ENCODE results near the gene DCANP1.
A peak's percentile ranks its signal among the peaks of the same experiment; 100 is the strongest.

The DCANP1 gene

DNA sequence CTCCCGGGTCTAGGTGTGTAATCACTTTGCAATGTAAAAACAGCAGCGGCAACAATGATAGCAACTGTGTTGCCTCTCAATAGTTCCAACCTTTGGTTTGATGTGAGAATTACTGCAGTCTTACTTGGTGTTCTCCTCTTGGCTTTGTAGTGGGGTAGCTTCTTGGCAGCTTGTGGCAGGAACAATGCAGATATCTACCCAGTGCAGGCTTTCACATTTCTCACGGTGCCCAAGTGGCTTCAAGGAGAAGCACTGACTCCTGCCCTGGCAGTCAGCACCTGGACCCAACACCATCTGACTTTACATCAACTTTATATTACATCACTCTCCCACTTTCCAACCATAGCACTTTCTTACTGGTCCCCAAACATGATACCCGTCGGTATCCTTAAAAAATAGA lies 33.4 kb upstream of the DCANP1 start:
- no peak for DNase-seq (ENCODE audit: low read depth in 2 of 3, low spot score in 2 of 3)

DNA sequence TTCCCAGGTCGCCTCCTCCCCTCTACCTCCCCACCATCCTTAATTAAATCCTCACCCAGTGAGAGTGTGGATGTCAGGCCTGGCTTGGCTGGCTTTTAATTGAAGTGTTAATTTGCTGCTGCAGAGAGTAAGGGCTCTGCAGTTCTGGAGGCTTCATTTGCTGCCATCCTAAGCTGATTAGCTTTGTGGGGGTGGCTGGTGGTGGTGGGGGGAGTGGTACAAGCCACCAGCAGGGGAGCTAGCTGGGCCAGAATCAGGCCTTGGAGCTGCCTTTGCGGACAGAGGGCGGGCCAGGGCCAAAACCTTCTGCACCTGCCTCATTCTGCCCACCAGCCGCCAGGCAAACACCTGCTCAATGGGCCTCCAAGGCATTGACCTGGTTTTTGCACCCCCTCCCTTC lies 31.8 kb upstream of the DCANP1 start:
- DNase-seq (ENCODE audit: low read depth in 2 of 3, low spot score in 2 of 3): no peak

DNA sequence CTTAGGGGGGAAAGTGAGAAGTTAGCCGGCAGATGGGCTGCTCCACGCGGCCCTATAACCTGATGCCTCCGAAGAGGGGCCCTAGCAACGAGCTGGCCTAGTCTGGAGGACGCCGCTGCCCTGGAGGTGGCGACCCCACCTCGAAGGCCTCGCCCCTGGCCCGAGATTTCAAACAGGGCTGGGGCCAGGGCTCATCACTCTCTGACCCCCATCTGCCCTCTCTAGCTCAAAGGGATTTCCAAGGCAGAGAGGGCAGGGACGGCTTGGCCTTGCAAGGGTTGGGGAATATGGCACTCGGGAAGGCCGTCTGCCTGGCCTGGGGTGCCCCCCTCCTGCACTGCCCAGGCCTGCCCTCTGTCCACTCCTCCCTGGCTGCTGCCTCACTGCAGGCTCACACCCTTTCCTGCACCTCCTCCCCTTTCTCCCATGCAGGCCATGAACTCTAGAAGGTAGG lies 30.5 kb upstream of the DCANP1 start:
- DNase-seq (ENCODE audit: low read depth in 2 of 3, low spot score in 2 of 3): no peak

DNA sequence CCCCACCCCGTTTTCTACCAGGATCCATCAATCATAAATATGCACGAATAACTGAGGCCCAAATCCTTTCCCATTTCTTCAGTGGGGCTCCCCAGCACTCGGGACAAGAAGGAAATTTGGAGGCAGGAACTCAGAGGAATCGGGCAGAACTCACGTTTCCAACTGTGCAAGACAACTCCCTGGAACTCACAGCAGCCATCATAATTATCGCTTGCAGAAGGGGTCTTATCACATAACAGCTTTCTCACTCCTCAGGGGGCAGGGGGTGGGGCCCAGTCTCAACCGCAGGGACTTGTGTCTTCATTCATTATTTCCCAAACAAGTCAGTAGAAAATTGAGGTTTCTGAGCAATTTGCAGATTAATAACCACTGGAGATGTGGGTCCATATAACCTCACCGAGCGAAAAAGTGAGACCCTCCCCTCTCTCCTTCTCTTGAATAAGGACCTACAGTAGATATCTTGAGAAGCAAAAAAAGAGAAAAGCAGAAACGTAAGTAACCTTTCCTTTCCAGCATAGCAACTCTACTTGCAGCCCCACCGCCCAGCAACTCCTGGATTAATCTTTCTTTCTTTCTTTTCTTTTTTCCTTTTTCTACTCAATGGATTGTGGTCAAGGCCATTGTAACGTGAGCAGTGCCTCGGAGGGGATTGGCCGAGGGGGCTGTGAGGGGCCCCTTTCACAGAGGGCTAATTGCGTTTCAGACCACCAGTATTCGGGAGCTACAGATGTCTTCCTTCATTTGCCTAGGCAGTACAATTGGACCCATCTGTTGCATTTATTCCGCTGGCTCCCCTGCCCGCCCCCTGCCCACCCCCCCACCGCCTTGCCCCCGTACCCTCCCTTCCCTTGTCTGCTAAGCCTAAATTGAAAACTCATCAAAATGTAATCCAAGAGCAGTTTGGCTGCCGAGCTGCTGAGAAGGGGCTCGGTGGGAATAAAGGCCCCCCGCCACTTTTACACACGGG lies 29.8 kb upstream of the DCANP1 start:
- no peak for DNase-seq (ENCODE audit: low read depth in 2 of 3, low spot score in 2 of 3)

DNA sequence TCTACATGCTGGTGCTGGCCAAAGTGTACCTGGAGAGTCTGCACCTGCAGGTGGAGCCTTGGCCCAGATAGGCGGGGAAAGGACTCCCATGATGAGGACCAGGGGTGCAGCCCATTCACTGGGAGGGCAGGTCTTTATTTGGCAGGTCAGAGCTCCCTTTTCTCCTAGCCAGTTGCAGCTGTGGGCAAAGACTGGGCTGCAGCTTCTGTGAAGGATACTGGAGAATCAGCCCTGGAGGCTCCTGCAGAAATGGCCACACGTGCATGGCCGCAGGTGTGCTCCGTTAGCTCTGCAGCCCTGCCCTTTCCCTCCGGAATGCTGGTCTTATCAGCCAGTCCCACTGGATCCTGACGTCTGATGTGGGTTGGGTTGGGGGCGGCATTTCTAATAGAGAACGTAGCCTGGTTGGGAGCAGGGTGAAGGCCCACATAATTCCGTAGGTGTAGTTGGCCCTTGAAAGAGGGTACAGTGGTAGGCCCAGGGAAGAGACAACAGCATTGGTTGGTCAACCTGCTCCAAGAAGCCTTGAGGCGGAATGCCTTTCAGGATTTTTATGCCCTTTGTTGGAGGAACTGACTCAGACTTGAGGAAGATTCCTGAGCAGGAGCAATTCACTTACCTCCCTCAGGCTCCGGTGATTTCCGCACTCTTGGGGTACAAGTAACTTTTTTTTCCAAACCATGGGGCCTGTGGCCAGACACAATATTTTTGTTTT lies 27.0 kb upstream of the DCANP1 start:
- no peak for DNase-seq (ENCODE audit: low read depth in 2 of 3, low spot score in 2 of 3)

DNA sequence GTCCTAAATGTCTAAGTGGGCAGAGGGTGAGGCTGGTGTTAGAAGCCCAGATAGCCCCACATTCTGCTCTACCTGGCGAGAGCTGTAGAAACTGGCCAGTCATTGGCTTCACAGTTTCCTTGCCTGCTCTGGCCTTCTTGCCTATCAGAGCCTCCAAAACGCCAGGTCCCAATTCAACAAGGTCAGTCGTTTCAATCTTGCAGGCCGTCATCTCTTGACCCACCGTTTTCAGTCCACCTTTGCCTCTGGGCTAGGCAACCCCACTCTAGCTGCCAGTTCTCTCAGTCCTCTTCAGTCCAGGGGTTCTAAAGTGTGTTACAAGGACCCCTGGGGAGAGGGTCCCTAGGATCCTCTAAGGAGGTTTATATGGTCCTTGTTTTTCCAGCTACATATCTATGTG lies 25.0 kb upstream of the DCANP1 start:
- no peak for DNase-seq (ENCODE audit: low read depth in 2 of 3, low spot score in 2 of 3)

DNA sequence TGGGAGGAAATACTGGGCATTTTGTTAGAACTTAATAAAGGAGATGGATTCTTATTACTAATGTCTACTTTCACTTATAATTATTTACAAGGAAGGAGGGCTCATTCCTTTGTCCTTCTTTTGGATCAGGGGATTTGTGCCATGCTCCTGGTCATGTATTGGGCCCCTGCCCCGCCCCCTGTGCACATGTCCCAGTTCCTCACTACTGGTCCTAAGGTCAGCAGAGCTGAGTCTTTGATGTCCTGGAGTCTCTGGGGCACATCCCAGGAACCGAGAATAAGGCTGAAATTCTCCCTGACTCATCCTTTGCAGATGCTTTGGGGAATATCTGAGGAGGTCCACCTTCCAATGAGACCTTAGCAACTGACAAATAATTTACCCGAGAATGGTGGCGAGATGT lies 24.6 kb upstream of the DCANP1 start:
- no peak for DNase-seq (ENCODE audit: low read depth in 2 of 3, low spot score in 2 of 3)

DNA sequence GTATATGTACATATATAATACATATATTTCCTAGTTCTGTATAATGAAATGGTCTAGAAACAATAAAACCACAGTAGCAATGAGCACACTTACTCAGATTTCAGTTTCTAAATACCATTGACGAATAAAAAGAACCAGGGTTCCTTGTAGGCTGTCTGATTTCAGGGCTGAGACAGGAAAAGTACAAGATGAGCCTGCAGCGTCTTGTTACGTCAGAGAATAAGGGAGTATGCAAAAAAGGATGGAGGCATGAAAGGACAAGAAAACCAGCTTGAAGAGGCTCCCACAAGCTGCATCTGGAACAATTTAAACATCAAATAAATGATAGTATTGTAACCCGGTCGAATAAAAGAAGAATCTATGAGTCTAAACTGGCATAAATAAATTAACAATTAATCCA lies 22.8 kb upstream of the DCANP1 start:
- DNase-seq (ENCODE audit: low read depth in 2 of 3, low spot score in 2 of 3): no peak

DNA sequence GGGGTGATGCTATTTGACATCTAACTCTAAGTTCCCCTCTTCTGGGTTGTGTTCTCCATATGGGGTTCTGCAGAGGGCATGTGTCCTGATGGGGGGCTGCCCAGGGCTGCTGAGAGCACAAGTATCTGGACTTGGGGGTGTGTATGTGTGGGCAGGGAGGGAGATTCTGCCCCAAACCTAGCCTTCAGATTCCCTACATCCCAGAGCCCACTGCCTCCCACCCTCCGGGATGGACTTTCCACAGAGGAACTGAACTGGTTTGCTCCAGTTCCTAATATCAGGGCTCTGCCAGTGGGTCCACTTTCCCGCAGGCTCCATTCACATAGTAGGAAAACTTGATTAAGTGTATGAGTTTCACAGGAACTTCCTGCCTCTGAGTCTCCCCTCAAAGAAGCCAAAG lies 21.4 kb upstream of the DCANP1 start:
- no peak for DNase-seq (ENCODE audit: low read depth in 2 of 3, low spot score in 2 of 3)

DNA sequence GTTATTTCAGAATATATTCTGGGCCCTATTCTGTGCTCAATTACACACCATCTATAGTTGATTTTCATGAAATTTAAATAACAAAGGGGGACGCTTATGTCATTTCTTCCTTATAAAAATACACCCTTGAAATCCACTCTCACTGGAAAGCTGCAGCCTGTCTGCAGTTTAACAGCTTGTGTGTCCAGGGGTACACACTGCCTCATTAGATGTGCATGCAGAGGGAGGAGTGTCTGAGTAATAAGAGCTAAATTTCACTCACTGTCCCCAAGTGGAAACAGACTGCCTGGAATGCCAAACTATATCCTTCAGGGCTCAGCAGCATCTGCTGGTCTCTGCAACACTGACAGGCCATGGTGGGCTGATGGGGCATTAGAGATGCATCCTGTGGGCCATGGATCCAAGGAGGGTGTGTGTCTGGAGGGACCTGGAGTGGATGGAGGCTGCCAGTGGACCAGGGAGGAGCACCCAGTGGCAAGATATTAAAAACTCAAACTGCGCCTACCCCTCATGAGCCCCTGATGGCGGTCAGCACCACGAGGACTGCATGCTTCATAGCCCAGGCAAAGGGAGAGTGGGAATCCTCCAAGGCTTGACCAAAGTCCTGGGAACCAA lies 20.8 kb upstream of the DCANP1 start:
- DNase-seq (ENCODE audit: low read depth in 2 of 3, low spot score in 2 of 3): no peak

DNA sequence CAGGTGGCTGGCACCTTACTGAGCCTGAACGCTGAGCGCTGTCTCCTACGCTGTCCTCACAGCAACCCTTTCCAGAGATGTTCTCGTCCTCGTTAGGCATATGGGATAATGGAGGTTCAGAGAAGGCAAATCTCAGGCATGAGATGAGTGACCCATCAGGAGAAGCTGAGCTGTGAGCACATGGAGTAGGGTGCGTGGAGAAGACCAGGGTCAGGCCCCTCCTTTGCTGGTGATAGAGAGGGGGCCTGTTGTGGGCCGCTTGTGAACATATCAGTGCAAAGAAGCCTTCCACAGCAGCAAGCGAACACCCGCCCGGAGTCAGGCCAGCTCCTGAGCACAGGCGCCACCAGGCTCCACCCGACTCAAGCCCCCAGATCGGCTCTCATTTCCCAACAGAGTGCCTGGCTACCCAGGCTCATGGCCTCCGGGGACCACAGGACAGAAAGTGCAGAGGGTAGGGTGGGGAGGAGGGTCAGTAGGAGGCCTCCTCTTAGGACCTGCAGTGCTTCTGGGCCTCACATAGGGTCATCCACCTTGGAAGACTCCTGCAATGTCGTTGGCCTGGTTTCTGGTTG lies 20.0 kb upstream of the DCANP1 start:
- no peak for DNase-seq (ENCODE audit: low read depth in 2 of 3, low spot score in 2 of 3)

DNA sequence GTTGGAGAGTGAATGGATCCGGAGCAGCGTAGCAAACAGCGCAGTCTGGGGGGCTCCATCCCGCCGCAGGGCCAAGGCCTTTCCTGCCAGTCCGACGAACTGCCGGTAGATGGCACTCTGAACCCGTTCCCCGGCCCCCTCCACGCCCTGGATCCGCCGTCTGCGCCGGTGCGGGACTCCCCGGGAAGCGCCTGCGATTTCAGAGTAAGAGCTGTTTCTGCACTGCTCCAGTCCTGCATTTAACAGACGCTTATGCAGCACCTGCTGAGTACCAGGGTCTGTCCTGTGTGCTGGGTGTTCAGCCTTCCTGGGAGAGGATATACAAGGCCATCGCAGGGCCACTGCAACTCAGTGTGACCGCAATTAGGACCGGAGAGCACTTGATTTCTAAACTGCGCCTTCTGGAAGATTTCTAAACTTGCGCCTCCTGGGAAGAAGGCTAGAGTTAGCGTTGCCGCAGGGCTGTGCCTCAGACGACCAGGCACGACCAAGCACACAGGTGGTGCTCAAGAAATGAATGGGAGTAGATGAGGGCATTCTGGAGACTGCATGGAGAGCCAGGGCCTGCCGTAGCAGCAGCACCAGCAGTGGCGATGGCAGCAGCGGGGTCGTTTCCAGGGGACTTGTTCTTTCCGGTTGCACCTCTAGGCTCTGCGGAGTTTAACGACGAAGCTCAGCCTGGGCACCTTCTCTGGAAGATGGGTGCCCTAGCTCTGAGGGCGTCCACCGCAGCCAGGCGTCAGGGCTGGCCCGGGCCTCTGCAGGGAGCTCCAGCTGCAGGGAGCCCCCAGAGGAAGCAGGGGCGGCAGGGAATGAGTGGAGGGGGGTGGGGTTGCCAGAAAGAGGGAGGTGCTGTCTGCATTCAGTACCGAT lies 19.3 kb upstream of the DCANP1 start:
- peak; percentile 38 to 68 (median 57) for DNase-seq (ENCODE audit: low read depth in 2 of 3, low spot score in 2 of 3)

DNA sequence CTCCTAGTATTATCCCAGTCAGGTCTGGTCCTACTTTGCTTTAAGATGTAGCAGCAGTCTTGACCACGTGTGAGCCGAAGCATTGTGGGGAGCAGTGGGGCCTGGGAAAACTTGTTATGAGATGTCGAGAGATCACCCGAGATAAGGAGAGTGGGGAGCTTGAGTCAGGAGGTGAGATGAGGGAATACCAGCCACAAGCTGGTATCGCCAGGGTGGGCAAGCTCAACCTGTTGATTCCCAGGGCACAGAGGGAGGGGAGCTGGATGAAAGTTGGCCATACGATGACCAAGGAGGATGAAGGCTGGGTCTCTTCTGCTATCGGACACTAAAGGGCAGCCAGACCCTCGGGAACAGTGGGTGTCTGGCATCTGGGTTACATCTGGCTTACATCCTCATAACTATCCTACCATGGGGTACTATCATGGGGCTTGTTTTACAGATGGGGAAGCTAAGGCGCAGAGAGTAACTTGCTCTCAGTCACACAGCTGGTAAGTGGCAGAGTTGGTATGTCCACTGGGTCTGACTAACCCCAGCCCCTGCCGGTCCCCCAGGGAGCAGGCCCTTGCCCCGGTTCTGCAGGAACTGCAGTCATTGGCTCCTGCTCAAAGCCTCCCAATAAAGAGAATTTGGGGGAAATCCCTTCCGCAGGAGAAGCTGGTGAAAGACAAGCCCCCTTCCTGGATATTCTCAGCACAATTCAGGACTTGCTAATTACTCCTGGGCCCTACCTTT lies 18.4 kb upstream of the DCANP1 start:
- DNase-seq (ENCODE audit: low read depth in 2 of 3, low spot score in 2 of 3): no peak

DNA sequence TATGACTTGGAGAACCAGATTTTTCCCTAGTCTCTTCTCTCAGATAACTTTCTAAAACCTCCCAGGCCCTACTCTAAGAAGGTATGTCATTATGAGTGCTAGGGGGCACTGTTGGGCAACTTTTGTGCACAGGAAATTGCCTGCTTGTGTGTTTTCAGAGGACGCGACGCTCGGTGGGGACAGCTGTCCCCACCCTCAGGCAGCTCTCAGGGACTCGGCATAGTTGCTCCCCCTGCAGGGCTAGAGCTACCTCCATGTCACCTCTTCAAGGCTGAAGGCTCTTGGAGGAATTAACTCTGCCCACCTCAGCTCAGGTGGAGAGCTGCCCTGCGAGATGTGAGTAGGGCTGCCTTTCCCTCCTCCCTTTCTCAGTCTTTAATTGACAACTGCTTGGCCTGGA lies 15.2 kb upstream of the DCANP1 start:
- DNase-seq (ENCODE audit: low read depth in 2 of 3, low spot score in 2 of 3): peak in 1 of 3 experiments; percentile 15

DNA sequence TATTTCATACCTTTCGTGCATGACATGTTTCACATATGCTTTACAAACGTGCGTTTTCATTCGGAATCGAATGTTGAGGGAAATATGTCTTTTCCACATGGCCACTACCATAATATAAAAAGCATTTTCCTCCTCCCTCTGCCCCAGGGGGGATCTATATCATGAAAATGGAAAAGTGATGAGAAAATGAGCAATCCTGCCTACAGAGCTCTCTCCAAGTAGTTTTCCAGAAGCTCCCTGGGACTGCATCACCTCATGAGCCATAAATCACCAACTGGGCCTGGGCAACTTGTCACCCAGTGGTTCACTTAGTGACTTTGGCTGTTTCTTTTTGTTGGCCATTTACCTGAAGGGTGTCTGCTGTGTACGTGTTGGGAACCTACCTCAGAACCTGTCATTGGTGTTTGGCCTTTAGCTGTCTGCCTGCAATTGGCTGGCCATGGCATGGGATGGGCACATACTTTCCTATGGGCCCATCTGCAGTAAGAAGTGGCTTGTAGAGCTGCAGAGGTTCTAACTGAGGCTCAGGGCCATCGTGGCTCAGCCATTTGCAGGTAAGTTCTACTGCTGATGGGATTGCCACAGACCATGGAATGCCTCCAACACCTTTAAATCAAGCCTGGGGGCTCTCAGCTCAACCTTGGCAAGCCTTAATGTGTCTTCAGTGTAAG lies 14.5 kb upstream of the DCANP1 start:
- no peak for DNase-seq (ENCODE audit: low read depth in 2 of 3, low spot score in 2 of 3)

DNA sequence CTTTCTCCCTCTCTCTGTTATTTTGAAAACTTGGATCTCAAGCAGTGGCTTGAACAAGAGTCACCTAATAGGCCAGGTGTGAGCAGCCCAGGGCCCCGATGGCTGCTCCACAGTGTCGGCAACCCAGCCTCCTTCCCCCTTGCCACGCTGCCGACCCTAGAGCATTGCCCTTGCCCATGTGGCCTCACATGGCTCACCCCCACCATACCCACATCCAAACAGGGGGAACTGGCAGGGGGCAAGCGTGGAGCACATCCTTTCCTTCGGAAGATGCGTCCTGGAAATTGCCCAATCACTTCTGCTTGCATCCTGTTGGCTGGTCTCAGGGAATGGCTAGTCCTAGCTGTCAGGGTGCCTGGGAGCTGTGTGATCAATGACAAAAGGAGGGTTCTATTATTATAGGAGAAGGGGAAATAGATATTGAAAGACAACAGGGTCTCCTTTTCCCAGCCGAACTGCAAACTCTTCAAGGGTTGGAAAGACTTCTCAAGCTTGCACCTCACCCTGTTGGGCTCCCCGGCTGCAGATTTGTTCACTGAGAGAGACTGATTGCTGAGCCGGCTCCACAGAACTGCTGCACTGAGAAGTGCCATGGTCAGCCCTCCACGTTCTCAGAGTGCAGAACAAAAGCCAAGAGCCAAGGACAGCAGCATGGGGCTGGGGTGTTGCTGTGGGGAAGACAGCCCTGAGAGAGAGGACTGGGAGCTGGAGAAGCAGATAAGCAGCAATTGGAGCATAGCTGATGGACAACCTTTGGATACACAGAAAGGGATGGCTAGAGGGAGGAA lies 13.3 kb upstream of the DCANP1 start:
- no peak for DNase-seq (ENCODE audit: low read depth in 2 of 3, low spot score in 2 of 3)

DNA sequence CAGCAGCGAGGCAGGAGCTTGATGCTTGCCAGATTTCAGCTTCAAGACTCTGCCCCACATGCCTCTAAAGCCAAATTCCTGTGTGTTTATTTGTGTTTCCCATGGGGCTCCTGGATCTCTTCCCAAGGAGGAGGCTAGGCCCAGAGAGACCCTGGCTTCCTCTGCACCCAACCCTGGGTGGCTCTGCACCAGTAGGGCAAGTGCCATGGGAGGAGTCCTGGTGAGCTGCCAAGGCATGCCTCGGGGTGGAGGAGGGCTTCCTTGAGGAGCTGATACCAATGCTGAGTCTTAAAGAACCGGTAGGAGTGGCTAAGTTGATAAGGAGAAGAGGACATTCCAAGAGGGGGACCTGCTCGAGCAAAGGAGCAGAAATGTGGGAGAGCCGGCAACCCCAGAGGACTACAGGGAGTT lies 11.8 kb upstream of the DCANP1 start:
- no peak for DNase-seq (ENCODE audit: low read depth in 2 of 3, low spot score in 2 of 3)

DNA sequence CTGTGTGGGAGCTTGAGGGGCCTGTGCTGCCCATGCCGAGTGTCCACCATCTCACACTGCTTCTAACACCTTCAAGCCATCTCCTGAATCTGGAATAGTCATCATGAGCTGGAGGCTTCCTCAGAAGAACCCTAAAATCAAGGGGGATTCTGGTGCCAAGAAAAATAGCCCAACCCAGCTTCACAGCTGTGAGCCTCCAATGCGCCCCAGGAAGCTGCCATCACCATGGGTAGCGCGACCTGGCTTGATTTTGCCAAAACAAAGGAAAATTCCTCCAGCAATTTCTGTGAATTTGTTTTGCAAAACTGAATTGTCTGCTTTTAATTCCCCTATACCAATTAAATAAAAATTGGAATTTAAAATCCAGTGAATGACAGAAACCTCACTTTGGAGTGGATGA lies 11.2 kb upstream of the DCANP1 start:
- DNase-seq (ENCODE audit: low read depth in 2 of 3, low spot score in 2 of 3): no peak
